Mesenchymal stem cell (in vitro differentiated cells and primary cell): ENCODE data around the gene CEP20. TPM values are rescaled to one million over a fixed set of nuclear protein-coding genes. Genes with fewer than 3 reads are reported as not detected.
A peak's percentile ranks its signal among the peaks of the same experiment; 100 is the strongest.
"Not testable (repeated sequence)": the region's sequence is repeated elsewhere in the genome, so short reads cannot be mapped to it uniquely, and the experiment has no call there.

Source experiments
- DNase-seq: peaks from one replicate; pipeline ENCODE4 v3.0.0-alpha.2; 2013
- H2AFZ ChIP-seq: one replicate; pipeline ENCODE4 v1.6.1; 2013; ENCODE audit warnings: low read depth, mild to moderate bottlenecking, control low read depth, inconsistent platforms, low read length, moderate library complexity
- H2AK5ac ChIP-seq: 2 replicates; pipeline ENCODE4 v1.6.1; 2013; ENCODE audit warnings: low read length, moderate library complexity, mild to moderate bottlenecking, inconsistent platforms; ENCODE audit not compliant: severe bottlenecking
- H2BK120ac ChIP-seq: one replicate; pipeline ENCODE4 v1.6.1; 2013; ENCODE audit warnings: low read depth, mild to moderate bottlenecking, inconsistent platforms, low read length, moderate library complexity
- H2BK12ac ChIP-seq, 2 experiments: one replicate each; pipeline ENCODE4 v1.6.1; 2013; ENCODE audit warnings: inconsistent platforms in 2 of 2, low read length in 2 of 2, mild to moderate bottlenecking in 2 of 2, moderate library complexity in 2 of 2, control low read depth in 1 of 2
- H2BK15ac ChIP-seq: one replicate; pipeline ENCODE4 v1.6.1; 2013; ENCODE audit warnings: mild to moderate bottlenecking, low read depth, inconsistent platforms; ENCODE audit not compliant: poor library complexity, severe bottlenecking
- H2BK5ac ChIP-seq: 2 replicates; pipeline ENCODE4 v1.6.1; 2013; ENCODE audit warnings: low read depth, mild to moderate bottlenecking, low read length, control low read depth, inconsistent platforms; ENCODE audit not compliant: poor library complexity, severe bottlenecking
- H3K14ac ChIP-seq, 2 experiments: one replicate each; pipeline ENCODE4 v1.6.1; 2013; ENCODE audit warnings: inconsistent platforms in 2 of 2, low read length in 2 of 2, control low read depth in 1 of 2, mild to moderate bottlenecking in 1 of 2, moderate library complexity in 1 of 2
- H3K18ac ChIP-seq, 2 experiments: one replicate each; pipeline ENCODE4 v1.6.1; 2013; ENCODE audit warnings: inconsistent platforms in 2 of 2, low read length in 2 of 2, control low read depth in 1 of 2, low read depth in 1 of 2, mild to moderate bottlenecking in 1 of 2
- H3K23ac ChIP-seq, 2 experiments: one replicate each; pipeline ENCODE4 v1.6.1; 2013; ENCODE audit warnings: inconsistent platforms in 2 of 2, low read length in 2 of 2, mild to moderate bottlenecking in 2 of 2, moderate library complexity in 2 of 2, control low read depth in 1 of 2
- H3K27ac ChIP-seq: 2 replicates; pipeline ENCODE4 v1.5.1; 2013; ENCODE audit warnings: mild to moderate bottlenecking, moderate library complexity, low read length, control low read depth, inconsistent platforms; ENCODE audit not compliant: poor library complexity, severe bottlenecking
- H3K27me3 ChIP-seq, 2 experiments: 2 replicates each; pipeline versions ENCODE4 v1.6.1 to v1.7.0; 2013; ENCODE audit warnings: low read length in 2 of 2, mild to moderate bottlenecking in 2 of 2, moderate library complexity in 2 of 2, control low read depth in 1 of 2, inconsistent platforms in 1 of 2; ENCODE audit not compliant: control insufficient read depth in 1 of 2, insufficient read depth in 1 of 2
- H3K36me3 ChIP-seq, 2 experiments: 2 replicates each; pipeline versions ENCODE4 v1.6.1 to v1.7.0; 2013; ENCODE audit warnings: low read length in 2 of 2, control low read depth in 1 of 2, inconsistent platforms in 1 of 2, low read depth in 1 of 2, mild to moderate bottlenecking in 1 of 2; ENCODE audit not compliant: insufficient read depth in 2 of 2, control insufficient read depth in 1 of 2
- H3K4ac ChIP-seq, 2 experiments: one replicate each; pipeline ENCODE4 v1.6.1; 2013; ENCODE audit warnings: inconsistent platforms in 2 of 2, low read length in 2 of 2, mild to moderate bottlenecking in 2 of 2, moderate library complexity in 2 of 2, control low read depth in 1 of 2, low read depth in 1 of 2
- H3K4me1 ChIP-seq: 2 replicates; pipeline ENCODE4 v1.6.1; 2013; ENCODE audit warnings: low read depth, low read length, control low read depth; ENCODE audit not compliant: control insufficient read depth, insufficient read depth
- H3K4me2 ChIP-seq: 2 replicates; pipeline ENCODE4 v1.6.1; 2013; ENCODE audit warnings: low read length, mild to moderate bottlenecking, inconsistent platforms; ENCODE audit not compliant: poor library complexity, severe bottlenecking
- H3K4me3 ChIP-seq, 2 experiments: 2 replicates each; pipeline versions ENCODE4 v1.5.1 to v1.7.0; 2013; ENCODE audit warnings: low read length in 2 of 2, mild to moderate bottlenecking in 2 of 2, control low read depth in 1 of 2, low read depth in 1 of 2; ENCODE audit not compliant: insufficient read depth in 1 of 2
- H3K79me1 ChIP-seq: replicated peaks from 2 replicates; pipeline ENCODE4 v1.6.1; 2013; ENCODE audit warnings: mild to moderate bottlenecking, control low read depth, low read length, inconsistent platforms; ENCODE audit not compliant: poor library complexity, severe bottlenecking
- H3K9ac ChIP-seq: 2 replicates; pipeline ENCODE4 v1.7.0; 2013; ENCODE audit warnings: mild to moderate bottlenecking, low read length, moderate library complexity
- H3K9me3 ChIP-seq: 2 replicates; pipeline ENCODE4 v1.7.0; 2013; ENCODE audit warnings: mild to moderate bottlenecking, low read length; ENCODE audit not compliant: control insufficient read depth
- H4K8ac ChIP-seq: one replicate; pipeline ENCODE4 v1.6.1; 2013; ENCODE audit warnings: inconsistent platforms, mild to moderate bottlenecking, low read length, moderate library complexity
- H4K91ac ChIP-seq: one replicate; pipeline ENCODE4 v1.6.1; 2013; ENCODE audit warnings: mild to moderate bottlenecking, low read length, inconsistent platforms
- WGBS: methylation state at CpG from one replicate; pipeline ENCODE4 v1.1.7; 2013; ENCODE audit warnings: mixed read lengths; 5-methylcytosine and 5-hydroxymethylcytosine counted together
- polyA plus RNA-seq, 2 experiments: library from polyadenylated mRNA; stranded (reverse); fragments of 200-250 nt; gene quantifications; one replicate each; pipeline ENCODE4 v1.2.3, GENCODE V29; 2013

Gene CEP20
- 28.3 TPM for polyA plus RNA-seq (2013, experiment 1 of 2)
- polyA plus RNA-seq (2013, experiment 2 of 2): 27.8 TPM

- H3K27me3 ChIP-seq: no peaks in the 10 kb centered on the region
- H4K8ac ChIP-seq: peak within 1 kb of the TSS; percentile 92
- H3K4me3 ChIP-seq: peak within 1 kb of the TSS; percentile 88 to 95
- H2BK12ac ChIP-seq: peak within 1 kb of the TSS in 1 of 2 experiments; percentile 63
- peak within 1 kb of the TSS; percentile 66 for H2BK5ac ChIP-seq
- H3K14ac ChIP-seq: peak within 1 kb of the TSS in 1 of 2 experiments; percentile 87
- peaks cover 4% of the 10 kb centered on the region for H3K79me1 ChIP-seq
- H3K27ac ChIP-seq: peak within 1 kb of the TSS; percentile 84
- H2BK15ac ChIP-seq: peak within 1 kb of the TSS; percentile 56
- WGBS: 4% methylated on average over 41 of the region's 41 CpGs
- peak; percentile 99 for DNase-seq
- H3K4me2 ChIP-seq: peak within 1 kb of the TSS; percentile 86
- no peaks in the 10 kb centered on the region for H3K9me3 ChIP-seq
- H3K23ac ChIP-seq: no peak within 1 kb of the TSS
- H2AK5ac ChIP-seq: peak within 1 kb of the TSS; percentile 43
- H3K36me3 ChIP-seq: peaks cover 4 to 10% of the 10 kb centered on the region in 2 experiments
- H3K4ac ChIP-seq: peak within 1 kb of the TSS; percentile 83 to 86
- peak within 1 kb of the TSS; percentile 9 for H2BK120ac ChIP-seq
- H4K91ac ChIP-seq: peak within 1 kb of the TSS; percentile 61
- peak within 1 kb of the TSS; percentile 99 for H3K9ac ChIP-seq
- H3K18ac ChIP-seq: peak within 1 kb of the TSS; percentile 76 to 95
- H2AFZ ChIP-seq: peak within 1 kb of the TSS; percentile 69
- peaks cover 2% of the 10 kb centered on the region for H3K4me1 ChIP-seq
These were observed at the start of gene CEP20 for GRCh38 chr16:15888072-15888976. Gene CEP20, minus strand, starts transcription at chr16:15888603. Its CDS starts 18 bp downstream, at chr16:15888585.

DNA sequence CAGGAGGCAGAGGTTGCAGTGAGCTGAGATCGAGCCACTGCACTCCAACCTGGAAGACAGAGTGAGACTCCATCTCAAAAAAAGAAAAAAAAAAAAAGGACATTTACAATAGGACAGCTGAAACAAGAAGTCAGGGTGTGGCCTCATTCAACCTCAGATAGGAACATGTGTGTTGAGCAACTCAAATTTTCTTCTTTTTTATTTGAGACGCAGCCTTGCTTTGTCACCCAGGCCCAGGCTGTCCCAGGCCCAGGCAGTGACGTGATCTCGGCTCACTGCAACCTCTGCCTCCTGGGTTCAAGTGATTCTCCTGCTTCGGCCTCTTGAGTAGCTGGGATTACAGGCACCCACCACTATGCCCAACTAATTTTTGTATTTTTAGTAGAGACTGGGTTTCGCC lies 48.4 kb upstream of the CEP20 start:
- H4K91ac ChIP-seq, H3K4me2 ChIP-seq, H2AK5ac ChIP-seq, H2BK15ac ChIP-seq, H3K4me3 ChIP-seq, H3K4ac ChIP-seq, H2AFZ ChIP-seq, H2BK5ac ChIP-seq, H4K8ac ChIP-seq, H3K36me3 ChIP-seq, H2BK120ac ChIP-seq, DNase-seq, H3K14ac ChIP-seq, H3K23ac ChIP-seq, H3K27me3 ChIP-seq, H3K18ac ChIP-seq, H3K27ac ChIP-seq, H3K79me1 ChIP-seq, H3K9ac ChIP-seq, H2BK12ac ChIP-seq, H3K4me1 ChIP-seq: not testable (repeated sequence)
- peaks cover 14% of the 10 kb centered on the region for H3K9me3 ChIP-seq
- WGBS: 100% methylated on average over 4 of the region's 6 CpGs

- Histone ChIP-seq H2AK5ac (no peak overlapping the region), H3K4me3 (no peak overlapping the region), H2AFZ (no peak overlapping the region), H4K91ac (no peak overlapping the region), H2BK5ac (no peak overlapping the region), H3K23ac (no peak overlapping the region), H3K9ac (no peak overlapping the region), H3K18ac (no peak overlapping the region), H3K4me1 (no peaks in the 10 kb centered on the region), H3K9me3 (peaks cover 14% of the 10 kb centered on the region), H3K27me3 (no peaks in the 10 kb centered on the region), H3K36me3 (no peaks in the 10 kb centered on the region), H3K79me1 (no peaks in the 10 kb centered on the region), H3K4me2 (no peak overlapping the region), H3K14ac (no peak overlapping the region), H2BK120ac (no peak overlapping the region), H3K27ac (no peak overlapping the region), H2BK12ac (no peak overlapping the region), H2BK15ac (no peak overlapping the region), H3K4ac (no peak overlapping the region), H4K8ac (no peak overlapping the region)
- DNase-seq: no peak
These were observed 46.6 kb upstream of the CEP20 start for GRCh38 chr16:15934991-15935390.

- Histone ChIP-seq H4K8ac (no peak overlapping the region), H2BK15ac (no peak overlapping the region), H2BK120ac (no peak overlapping the region), H3K27ac (no peak overlapping the region), H3K9me3 (peaks cover 14% of the 10 kb centered on the region), H3K23ac (no peak overlapping the region), H3K27me3 (no peaks in the 10 kb centered on the region), H2BK5ac (no peak overlapping the region), H3K4me2 (no peak overlapping the region), H3K4me3 (no peak overlapping the region), H2AFZ (no peak overlapping the region), H3K4ac (no peak overlapping the region), H3K18ac (no peak overlapping the region), H3K79me1 (no peaks in the 10 kb centered on the region), H3K9ac (no peak overlapping the region), H3K4me1 (peaks cover 1% of the 10 kb centered on the region), H2AK5ac (no peak overlapping the region), H4K91ac (no peak overlapping the region), H3K36me3 (no peaks in the 10 kb centered on the region), H3K14ac (no peak overlapping the region), H2BK12ac (no peak overlapping the region)
- DNase-seq: no peak
- 94% methylated on average over 4 of the region's 4 CpGs for WGBS
These were observed 45.4 kb upstream of the CEP20 start for GRCh38 chr16:15933781-15934180.
